ENCODE data around the gene NAGLU. TPM values are rescaled to one million over a fixed set of nuclear protein-coding genes. Genes with fewer than 3 reads are reported as not detected.

NAGLU gene
- total and polyA plus RNA-seq, 2 of the 13 experiments (the other 11 are each of a cell fraction or from before 2014, with no cell fraction given) = 28.2 to 40.1 TPM

DNA sequence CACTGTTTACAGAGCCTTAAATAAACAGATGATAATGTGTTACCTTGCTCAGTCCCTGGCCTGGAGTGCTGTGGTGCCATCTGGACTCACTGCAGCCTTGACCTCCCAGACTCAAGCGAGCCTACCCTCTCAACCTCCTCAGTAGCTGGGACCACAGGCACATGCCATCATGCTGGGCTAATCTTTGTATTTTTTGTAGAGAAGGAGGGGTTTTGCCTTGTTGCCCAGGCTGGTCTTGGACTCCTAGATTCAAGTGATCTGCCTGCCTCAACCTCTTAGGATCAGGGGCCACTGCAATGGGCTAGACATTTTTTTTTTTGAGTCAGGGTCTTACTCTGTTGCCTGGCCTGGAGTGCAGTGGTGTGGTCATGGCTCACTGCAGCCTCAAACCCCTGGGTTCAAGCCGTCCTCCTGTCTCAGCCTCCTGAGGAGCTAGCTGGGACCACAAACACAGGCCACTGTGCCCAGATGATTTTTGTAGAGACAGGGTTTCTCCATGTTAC is 5.0 kb upstream of the NAGLU start (continued):
- TF ChIP-seq, protein P1, sequence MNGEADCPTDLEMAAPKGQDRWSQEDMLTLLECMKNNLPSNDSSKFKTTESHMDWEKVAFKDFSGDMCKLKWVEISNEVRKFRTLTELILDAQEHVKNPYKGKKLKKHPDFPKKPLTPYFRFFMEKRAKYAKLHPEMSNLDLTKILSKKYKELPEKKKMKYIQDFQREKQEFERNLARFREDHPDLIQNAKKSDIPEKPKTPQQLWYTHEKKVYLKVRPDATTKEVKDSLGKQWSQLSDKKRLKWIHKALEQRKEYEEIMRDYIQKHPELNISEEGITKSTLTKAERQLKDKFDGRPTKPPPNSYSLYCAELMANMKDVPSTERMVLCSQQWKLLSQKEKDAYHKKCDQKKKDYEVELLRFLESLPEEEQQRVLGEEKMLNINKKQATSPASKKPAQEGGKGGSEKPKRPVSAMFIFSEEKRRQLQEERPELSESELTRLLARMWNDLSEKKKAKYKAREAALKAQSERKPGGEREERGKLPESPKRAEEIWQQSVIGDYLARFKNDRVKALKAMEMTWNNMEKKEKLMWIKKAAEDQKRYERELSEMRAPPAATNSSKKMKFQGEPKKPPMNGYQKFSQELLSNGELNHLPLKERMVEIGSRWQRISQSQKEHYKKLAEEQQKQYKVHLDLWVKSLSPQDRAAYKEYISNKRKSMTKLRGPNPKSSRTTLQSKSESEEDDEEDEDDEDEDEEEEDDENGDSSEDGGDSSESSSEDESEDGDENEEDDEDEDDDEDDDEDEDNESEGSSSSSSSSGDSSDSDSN (CRISPR knock-in tag; IDR thresholded peaks at IDR 0.05) = peak; percentile 60; the same call in 1 of the 2 replicates
- TF ChIP-seq GLI4 (CRISPR knock-in tag; IDR thresholded peaks at IDR 0.05; ENCODE audit: borderline replicate concordance) = no peak
- TF ChIP-seq ZFAT (CRISPR knock-in tag; conservative IDR thresholded peaks at IDR 0.05) = no peak
- TF ChIP-seq SKI (IDR thresholded peaks at IDR 0.05; ENCODE audit: partially characterized antibody) = peak; percentile 92
- TF ChIP-seq TAF15 (IDR thresholded peaks at IDR 0.05; ENCODE audit: low read depth, low read length, poor library complexity, severe bottlenecking) = no peak
- TF ChIP-seq ZNF678 (CRISPR knock-in tag; IDR thresholded peaks at IDR 0.05) = 0 out of 2 replicates have a peak, but pooled peaks have one; percentile 46
- TF ChIP-seq FOXJ3 (CRISPR knock-in tag; IDR thresholded peaks at IDR 0.05; ENCODE audit: borderline replicate concordance) = peak; percentile 72; the same call in 1 of the 2 replicates
- no peak for TF ChIP-seq ZNF235 (CRISPR knock-in tag; IDR thresholded peaks at IDR 0.05; ENCODE audit: borderline replicate concordance)
- TF ChIP-seq, protein P2, sequence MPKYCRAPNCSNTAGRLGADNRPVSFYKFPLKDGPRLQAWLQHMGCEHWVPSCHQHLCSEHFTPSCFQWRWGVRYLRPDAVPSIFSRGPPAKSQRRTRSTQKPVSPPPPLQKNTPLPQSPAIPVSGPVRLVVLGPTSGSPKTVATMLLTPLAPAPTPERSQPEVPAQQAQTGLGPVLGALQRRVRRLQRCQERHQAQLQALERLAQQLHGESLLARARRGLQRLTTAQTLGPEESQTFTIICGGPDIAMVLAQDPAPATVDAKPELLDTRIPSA (CRISPR knock-in tag; IDR thresholded peaks at IDR 0.05; ENCODE audit: borderline replicate concordance) = no peak
- TF ChIP-seq, protein P3, sequence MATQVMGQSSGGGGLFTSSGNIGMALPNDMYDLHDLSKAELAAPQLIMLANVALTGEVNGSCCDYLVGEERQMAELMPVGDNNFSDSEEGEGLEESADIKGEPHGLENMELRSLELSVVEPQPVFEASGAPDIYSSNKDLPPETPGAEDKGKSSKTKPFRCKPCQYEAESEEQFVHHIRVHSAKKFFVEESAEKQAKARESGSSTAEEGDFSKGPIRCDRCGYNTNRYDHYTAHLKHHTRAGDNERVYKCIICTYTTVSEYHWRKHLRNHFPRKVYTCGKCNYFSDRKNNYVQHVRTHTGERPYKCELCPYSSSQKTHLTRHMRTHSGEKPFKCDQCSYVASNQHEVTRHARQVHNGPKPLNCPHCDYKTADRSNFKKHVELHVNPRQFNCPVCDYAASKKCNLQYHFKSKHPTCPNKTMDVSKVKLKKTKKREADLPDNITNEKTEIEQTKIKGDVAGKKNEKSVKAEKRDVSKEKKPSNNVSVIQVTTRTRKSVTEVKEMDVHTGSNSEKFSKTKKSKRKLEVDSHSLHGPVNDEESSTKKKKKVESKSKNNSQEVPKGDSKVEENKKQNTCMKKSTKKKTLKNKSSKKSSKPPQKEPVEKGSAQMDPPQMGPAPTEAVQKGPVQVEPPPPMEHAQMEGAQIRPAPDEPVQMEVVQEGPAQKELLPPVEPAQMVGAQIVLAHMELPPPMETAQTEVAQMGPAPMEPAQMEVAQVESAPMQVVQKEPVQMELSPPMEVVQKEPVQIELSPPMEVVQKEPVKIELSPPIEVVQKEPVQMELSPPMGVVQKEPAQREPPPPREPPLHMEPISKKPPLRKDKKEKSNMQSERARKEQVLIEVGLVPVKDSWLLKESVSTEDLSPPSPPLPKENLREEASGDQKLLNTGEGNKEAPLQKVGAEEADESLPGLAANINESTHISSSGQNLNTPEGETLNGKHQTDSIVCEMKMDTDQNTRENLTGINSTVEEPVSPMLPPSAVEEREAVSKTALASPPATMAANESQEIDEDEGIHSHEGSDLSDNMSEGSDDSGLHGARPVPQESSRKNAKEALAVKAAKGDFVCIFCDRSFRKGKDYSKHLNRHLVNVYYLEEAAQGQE (IDR thresholded peaks at IDR 0.05; ENCODE audit: borderline replicate concordance in 1 of 2, low read depth in 1 of 2, low read length in 2 of 2) = peak in 1 of 2 experiments; percentile 47; a peak in 1 of 4 replicates
- no peak for TF ChIP-seq GABPA (IDR thresholded peaks at IDR 0.05; ENCODE audit: low read depth, low read length)
- TF ChIP-seq GABPA (CRISPR knock-in tag; IDR thresholded peaks at IDR 0.05; ENCODE audit: low read depth) = peak; percentile 61
- peak; percentile 82; the same call in 1 of the 2 replicates for TF ChIP-seq SMAD3 (CRISPR knock-in tag; IDR thresholded peaks at IDR 0.05)
- TF ChIP-seq ZNF605 (CRISPR knock-in tag; IDR thresholded peaks at IDR 0.05) = no peak
- no peak for TF ChIP-seq ZNF841 (CRISPR knock-in tag; IDR thresholded peaks at IDR 0.05; ENCODE audit: borderline replicate concordance)
- peak; percentile 72; the same call in 1 of the 2 replicates for TF ChIP-seq ZNF547 (CRISPR knock-in tag; IDR thresholded peaks at IDR 0.05)
- TF ChIP-seq ZNF564 (CRISPR knock-in tag; IDR thresholded peaks at IDR 0.05) = 0 out of 2 replicates have a peak, but pooled peaks have one; percentile 66
- peak; percentile 96 for TF ChIP-seq ZFP36L1 (CRISPR knock-in tag; IDR thresholded peaks at IDR 0.05)
- peak; percentile 18; the same call in 1 of the 2 replicates for TF ChIP-seq CREB1 (IDR thresholded peaks at IDR 0.05)
- peak; percentile 66 for TF ChIP-seq CREB1 (CRISPR knock-in tag; IDR thresholded peaks at IDR 0.05)
- TF ChIP-seq ZNF709 (CRISPR knock-in tag; IDR thresholded peaks at IDR 0.05) = no peak
- TF ChIP-seq, protein P4, sequence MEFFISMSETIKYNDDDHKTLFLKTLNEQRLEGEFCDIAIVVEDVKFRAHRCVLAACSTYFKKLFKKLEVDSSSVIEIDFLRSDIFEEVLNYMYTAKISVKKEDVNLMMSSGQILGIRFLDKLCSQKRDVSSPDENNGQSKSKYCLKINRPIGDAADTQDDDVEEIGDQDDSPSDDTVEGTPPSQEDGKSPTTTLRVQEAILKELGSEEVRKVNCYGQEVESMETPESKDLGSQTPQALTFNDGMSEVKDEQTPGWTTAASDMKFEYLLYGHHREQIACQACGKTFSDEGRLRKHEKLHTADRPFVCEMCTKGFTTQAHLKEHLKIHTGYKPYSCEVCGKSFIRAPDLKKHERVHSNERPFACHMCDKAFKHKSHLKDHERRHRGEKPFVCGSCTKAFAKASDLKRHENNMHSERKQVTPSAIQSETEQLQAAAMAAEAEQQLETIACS (CRISPR knock-in tag; IDR thresholded peaks at IDR 0.05) = no peak
- TF ChIP-seq KDM6A (CRISPR knock-in tag; IDR thresholded peaks at IDR 0.05; ENCODE audit: low read depth) = peak; percentile 90

Data from HepG2 (cell line).